Hepatocyte (in vitro differentiated cells): ENCODE data around the gene IKZF1. TPM values are rescaled to one million over a fixed set of nuclear protein-coding genes. Genes with fewer than 3 reads are reported as not detected.

Source experiments
- DNase-seq: peaks from one replicate; pipeline ENCODE4 v3.0.0-alpha.2; 2016; ENCODE audit warnings: low spot score
- H2AFZ ChIP-seq: fragments of 200-600 bp; sonication (generic); 2 replicates; pipeline ENCODE4 v1.6.0; 2016; ENCODE audit warnings: antibody characterized with exemption, mild to moderate bottlenecking
- H3K27ac ChIP-seq: fragments of 200-600 bp; sonication (generic); 2 replicates; pipeline ENCODE4 v1.5.1; 2016; ENCODE audit warnings: mild to moderate bottlenecking
- H3K27me3 ChIP-seq: fragments of 200-600 bp; sonication (generic); 2 replicates; pipeline ENCODE4 v1.6.1; 2016
- H3K36me3 ChIP-seq: fragments of 200-600 bp; sonication (generic); replicated peaks from 2 replicates; pipeline ENCODE4 v1.5.1; 2016; ENCODE audit warnings: low read depth; ENCODE audit not compliant: insufficient read depth
- H3K4me1 ChIP-seq: fragments of 200-600 bp; sonication (generic); 2 replicates; pipeline ENCODE4 v1.5.1; 2016; ENCODE audit warnings: mild to moderate bottlenecking, moderate library complexity; ENCODE audit not compliant: insufficient read depth
- H3K4me2 ChIP-seq: fragments of 200-600 bp; sonication (generic); 2 replicates; pipeline ENCODE4 v1.6.0; 2016
- H3K4me3 ChIP-seq: fragments of 200-600 bp; sonication (generic); 2 replicates; pipeline ENCODE4 v1.5.1; 2016; ENCODE audit warnings: mild to moderate bottlenecking
- H3K79me2 ChIP-seq: fragments of 200-600 bp; sonication (generic); 2 replicates; pipeline ENCODE4 v1.6.0; 2017; ENCODE audit warnings: mild to moderate bottlenecking
- H3K9me2 ChIP-seq: fragments of 200-600 bp; sonication (generic); replicated peaks from 2 replicates; pipeline ENCODE4 v1.6.0; 2017; ENCODE audit warnings: mild to moderate bottlenecking; ENCODE audit not compliant: insufficient read depth
- H3K9me3 ChIP-seq: fragments of 200-600 bp; sonication (generic); 2 replicates; pipeline ENCODE4 v1.5.1; 2016; ENCODE audit warnings: low read depth, mild to moderate bottlenecking
- H4K20me1 ChIP-seq: fragments of 200-600 bp; sonication (generic); 2 replicates; pipeline ENCODE4 v1.6.0; 2016; ENCODE audit warnings: mild to moderate bottlenecking; ENCODE audit not compliant: insufficient read depth, poor library complexity, severe bottlenecking
- EZH2 ChIP-seq: fragments of 200-600 bp; sonication (generic); IDR thresholded peaks from 2 replicates; pipeline ENCODE4 v1.6.1; 2016; ENCODE audit warnings: antibody characterized with exemption, mild to moderate bottlenecking, borderline replicate concordance
- EZH2phosphoT487 ChIP-seq: fragments of 200-600 bp; sonication (generic); IDR thresholded peaks from one replicate; pipeline ENCODE4 v1.6.1; 2018; ENCODE audit warnings: antibody characterized with exemption, mild to moderate bottlenecking, low read depth, moderate library complexity; ENCODE audit not compliant: unreplicated experiment, severe bottlenecking
- WGBS: methylation state at CpG from one replicate; pipeline ENCODE4 v1.1.6; 2016; ENCODE audit warnings: low lambda C conversion rate; ENCODE audit errors: missing lambda C conversion rate; 5-methylcytosine and 5-hydroxymethylcytosine counted together
- polyA plus RNA-seq: library from polyadenylated mRNA; unstranded; fragments of >200 nt; fragmentation: Nextera tagmentation; extraction: Ambion mirVana; gene quantifications from 2 replicates; pipeline ENCODE4 v1.2.1, GENCODE V29; 2016
- total RNA-seq: library from RNA; depleted of rRNA; stranded (reverse); fragments of >200 nt; gene quantifications from 2 replicates; pipeline ENCODE4 v1.2.3, GENCODE V29; 2014
- TF ChIP-seq, protein P1 (sequence below): fragments of 200-600 bp; sonication (generic); IDR thresholded peaks from 2 replicates; pipeline ENCODE4 v1.5.1; 2016; ENCODE audit warnings: antibody characterized with exemption, mild to moderate bottlenecking; ENCODE audit not compliant: poor library complexity

Gene IKZF1
- total and polyA plus RNA-seq, 2 experiments from 2014 or later: 0.16 to 0.47 TPM

GRCh38 chr7:50292165-50292757 is 12.3 kb upstream of the IKZF1 start:
- Histone ChIP-seq H3K79me2 (no peaks in the 10 kb centered on the region), H3K27me3 (peaks cover 13% of the 10 kb centered on the region), H3K9me2 (no peaks in the 10 kb centered on the region), H3K4me1 (no peaks in the 10 kb centered on the region), H3K36me3 (no peaks in the 10 kb centered on the region), H3K4me3 (no peak overlapping the region), H3K4me2 (no peak overlapping the region), H2AFZ (no peak overlapping the region), H4K20me1 (no peaks in the 10 kb centered on the region), H3K9me3 (no peaks in the 10 kb centered on the region), H3K27ac (no peak overlapping the region)
- no peak for DNase-seq
- TF ChIP-seq EZH2phosphoT487: no peak

GRCh38 chr7:50292763-50293162 is 11.8 kb upstream of the IKZF1 start:
- DNase-seq: no peak
- H3K27ac ChIP-seq: no peak overlapping the region

DNA sequence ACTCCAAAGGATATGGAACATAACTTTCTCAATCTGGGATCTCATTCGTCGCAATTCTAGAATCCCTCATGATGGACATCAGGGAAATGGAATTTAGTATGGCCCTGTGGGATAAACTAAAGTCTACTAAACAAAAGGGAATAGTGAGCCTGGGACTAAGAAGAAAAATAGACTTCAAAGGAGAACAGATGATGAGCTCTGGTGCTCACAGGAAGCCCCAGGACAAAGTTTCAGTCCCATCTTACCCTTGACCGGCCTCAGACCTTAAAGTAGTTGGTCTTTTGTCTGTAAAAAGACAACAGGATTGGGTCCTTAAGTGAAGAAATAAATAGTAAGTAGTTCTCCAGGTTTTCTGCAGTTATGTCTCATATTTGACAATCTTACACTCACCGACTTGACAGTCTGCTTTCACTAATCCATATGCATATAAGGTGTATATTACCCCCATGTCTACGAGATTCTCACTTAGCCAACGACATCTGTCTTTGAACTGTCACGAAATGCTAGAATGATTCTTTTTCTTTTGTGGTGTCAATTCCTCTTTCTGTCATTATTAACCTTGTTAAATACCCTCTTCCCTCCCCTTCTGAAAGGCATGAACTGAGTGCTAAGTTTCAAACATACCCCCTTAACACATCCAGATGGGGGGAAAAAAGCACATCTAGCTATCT is 10.9 kb upstream of the IKZF1 start:
- Histone ChIP-seq H2AFZ (no peak overlapping the region), H3K9me3 (no peaks in the 10 kb centered on the region)

More at GRCh38 chr7:50292763-50293162, 11.8 kb upstream of the IKZF1 start:
- Histone ChIP-seq H2AFZ (no peak overlapping the region), H3K9me3 (no peaks in the 10 kb centered on the region), H3K9me2 (no peaks in the 10 kb centered on the region), H4K20me1 (no peaks in the 10 kb centered on the region), H3K36me3 (no peaks in the 10 kb centered on the region), H3K79me2 (no peaks in the 10 kb centered on the region), H3K4me3 (no peak overlapping the region), H3K4me2 (no peak overlapping the region), H3K27me3 (peaks cover 15% of the 10 kb centered on the region), H3K4me1 (no peaks in the 10 kb centered on the region)
- no peak for TF ChIP-seq EZH2
- TF ChIP-seq, protein P1, sequence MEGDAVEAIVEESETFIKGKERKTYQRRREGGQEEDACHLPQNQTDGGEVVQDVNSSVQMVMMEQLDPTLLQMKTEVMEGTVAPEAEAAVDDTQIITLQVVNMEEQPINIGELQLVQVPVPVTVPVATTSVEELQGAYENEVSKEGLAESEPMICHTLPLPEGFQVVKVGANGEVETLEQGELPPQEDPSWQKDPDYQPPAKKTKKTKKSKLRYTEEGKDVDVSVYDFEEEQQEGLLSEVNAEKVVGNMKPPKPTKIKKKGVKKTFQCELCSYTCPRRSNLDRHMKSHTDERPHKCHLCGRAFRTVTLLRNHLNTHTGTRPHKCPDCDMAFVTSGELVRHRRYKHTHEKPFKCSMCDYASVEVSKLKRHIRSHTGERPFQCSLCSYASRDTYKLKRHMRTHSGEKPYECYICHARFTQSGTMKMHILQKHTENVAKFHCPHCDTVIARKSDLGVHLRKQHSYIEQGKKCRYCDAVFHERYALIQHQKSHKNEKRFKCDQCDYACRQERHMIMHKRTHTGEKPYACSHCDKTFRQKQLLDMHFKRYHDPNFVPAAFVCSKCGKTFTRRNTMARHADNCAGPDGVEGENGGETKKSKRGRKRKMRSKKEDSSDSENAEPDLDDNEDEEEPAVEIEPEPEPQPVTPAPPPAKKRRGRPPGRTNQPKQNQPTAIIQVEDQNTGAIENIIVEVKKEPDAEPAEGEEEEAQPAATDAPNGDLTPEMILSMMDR: no peak

DNA sequence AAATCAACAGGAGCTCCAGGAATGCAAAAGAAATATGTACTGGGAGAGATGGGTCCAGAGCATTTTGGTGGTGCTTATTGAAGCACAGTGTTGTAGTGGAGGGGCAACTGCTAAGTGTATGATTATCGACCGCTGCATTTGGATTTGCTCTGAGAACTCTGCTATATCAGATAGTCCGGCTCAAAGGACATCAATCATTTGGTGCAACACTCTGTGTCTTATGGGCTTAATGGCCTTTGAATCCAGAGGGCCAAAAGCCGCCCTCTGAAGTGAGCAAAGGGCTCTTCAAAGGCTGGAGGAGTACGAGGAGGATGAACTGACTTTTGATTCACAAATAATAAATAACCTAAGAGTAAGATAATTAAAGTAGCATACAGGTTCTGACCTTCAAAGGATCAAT is 9.4 kb upstream of the IKZF1 start:
- Histone ChIP-seq H3K36me3 (no peaks in the 10 kb centered on the region), H2AFZ (no peak overlapping the region), H3K4me1 (no peaks in the 10 kb centered on the region), H3K9me2 (no peaks in the 10 kb centered on the region), H4K20me1 (no peaks in the 10 kb centered on the region), H3K9me3 (no peaks in the 10 kb centered on the region), H3K4me2 (no peak overlapping the region), H3K79me2 (no peaks in the 10 kb centered on the region), H3K27me3 (peaks cover 29% of the 10 kb centered on the region), H3K4me3 (no peak overlapping the region), H3K27ac (no peak overlapping the region)
- 87% methylated on average over 5 of the region's 5 CpGs for WGBS
- TF ChIP-seq EZH2 (no peak), EZH2phosphoT487 (no peak)
- TF ChIP-seq, protein P1: no peak
- no peak for DNase-seq

More for the DNA sequence above, 10.9 kb upstream of the IKZF1 start:
- Histone ChIP-seq H3K4me1 (no peaks in the 10 kb centered on the region), H3K9me2 (no peaks in the 10 kb centered on the region), H3K27me3 (peaks cover 15% of the 10 kb centered on the region), H3K36me3 (no peaks in the 10 kb centered on the region), H3K79me2 (no peaks in the 10 kb centered on the region), H3K4me3 (no peak overlapping the region), H3K4me2 (no peak overlapping the region), H4K20me1 (no peaks in the 10 kb centered on the region), H3K27ac (no peak overlapping the region)
- no peak for DNase-seq
- TF ChIP-seq EZH2phosphoT487 (no peak), EZH2 (no peak)
- TF ChIP-seq, protein P1: no peak
- 87% methylated on average over 7 of the region's 7 CpGs for WGBS
